DMS79 (cell line): ENCODE measurements around the gene FTCD.
A peak's percentile ranks its signal among the peaks of the same experiment; 100 is the strongest.
"Not testable (repeated sequence)": the region's sequence is repeated elsewhere in the genome, so short reads cannot be mapped to it uniquely, and the experiment has no call there.

Experiments
- DNase-seq: peaks from one replicate; lab custom pipeline; 2025; lab: John Stamatoyannopoulos, UW

FTCD gene

DNA sequence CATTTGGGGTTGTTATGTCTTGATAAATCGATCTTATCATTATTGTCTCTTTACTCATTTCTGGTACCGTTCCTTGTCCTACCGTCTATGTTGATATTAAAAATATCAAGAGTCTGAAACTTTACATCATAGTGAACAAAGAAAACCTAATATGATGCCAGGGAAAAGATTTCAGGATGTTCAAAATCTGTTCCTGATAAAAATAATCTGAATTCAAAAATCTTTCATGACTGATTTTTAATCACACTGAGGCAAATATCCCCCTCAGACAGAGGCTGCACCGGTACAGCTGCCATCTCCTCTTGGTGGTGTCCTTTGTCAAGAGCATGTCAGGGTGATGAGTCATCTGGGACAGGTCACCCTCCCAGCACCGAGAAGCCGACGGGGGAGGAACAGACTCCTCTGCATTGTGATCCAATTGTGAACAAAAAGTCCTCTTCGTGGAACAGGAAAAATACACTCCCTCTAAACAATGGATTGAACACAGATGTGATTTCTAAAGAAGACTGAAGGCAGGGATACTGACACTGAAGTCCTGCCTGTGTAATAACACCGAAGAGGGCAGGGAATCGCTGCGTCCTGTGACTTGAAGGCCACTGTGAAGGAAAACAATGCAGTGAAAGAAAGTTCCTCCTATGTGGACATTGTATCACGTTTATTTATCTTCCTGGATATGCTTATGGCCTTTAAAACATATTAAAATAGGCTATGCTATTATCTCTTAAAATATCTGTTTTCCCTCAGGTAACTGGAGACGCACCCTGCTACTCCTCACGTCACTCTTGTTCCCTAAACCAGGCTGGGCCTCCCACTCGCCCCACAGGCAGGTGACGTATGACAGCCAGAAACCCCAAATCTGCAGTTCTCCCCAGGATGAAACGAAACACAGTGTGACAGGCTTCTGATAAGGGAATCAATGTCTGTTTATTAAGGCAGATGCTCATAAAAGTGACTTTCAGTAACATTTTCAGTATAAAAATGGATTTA is 33.1 kb upstream of the FTCD start:
- DNase-seq, result no peak

DNA sequence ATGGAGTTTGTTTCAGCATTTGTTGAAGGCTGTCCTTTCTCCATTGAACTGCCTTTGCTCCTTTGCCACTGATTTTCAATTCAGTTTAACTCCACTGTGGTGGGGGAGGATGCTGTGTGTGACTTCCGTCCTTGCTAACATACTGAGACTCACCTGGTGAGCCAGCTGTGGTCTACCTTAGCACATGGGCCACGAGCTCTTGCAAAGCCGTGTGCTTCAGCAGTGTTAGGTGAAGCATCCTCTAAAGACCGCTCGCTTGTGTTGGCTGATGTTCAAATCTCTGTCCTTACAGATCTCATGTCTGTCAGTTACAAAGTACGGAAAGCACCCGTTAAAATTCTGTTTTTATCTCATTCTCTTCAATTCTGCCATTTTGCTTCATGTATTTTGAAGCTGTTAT is 32.4 kb upstream of the FTCD start:
- DNase-seq, result no peak

DNA sequence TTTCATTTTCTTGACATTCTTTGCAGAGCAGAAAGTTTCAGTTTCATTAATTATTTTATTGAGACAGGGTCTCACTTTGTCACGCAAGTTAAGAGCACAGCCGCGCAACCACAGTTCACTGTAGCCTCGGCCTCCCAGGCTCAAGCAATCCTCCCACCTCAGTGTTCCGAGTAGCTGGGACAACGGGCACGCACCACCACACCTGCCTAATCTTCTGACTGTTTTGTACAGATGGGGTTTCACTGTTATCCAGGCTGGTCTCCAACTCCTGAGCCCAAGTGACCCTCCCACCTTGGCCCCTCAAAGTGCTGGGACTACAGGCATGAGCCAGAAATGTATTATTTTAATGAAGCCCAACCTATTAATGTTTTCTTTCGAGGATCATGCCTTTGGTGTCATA is 31.9 kb upstream of the FTCD start:
- no peak for DNase-seq

DNA sequence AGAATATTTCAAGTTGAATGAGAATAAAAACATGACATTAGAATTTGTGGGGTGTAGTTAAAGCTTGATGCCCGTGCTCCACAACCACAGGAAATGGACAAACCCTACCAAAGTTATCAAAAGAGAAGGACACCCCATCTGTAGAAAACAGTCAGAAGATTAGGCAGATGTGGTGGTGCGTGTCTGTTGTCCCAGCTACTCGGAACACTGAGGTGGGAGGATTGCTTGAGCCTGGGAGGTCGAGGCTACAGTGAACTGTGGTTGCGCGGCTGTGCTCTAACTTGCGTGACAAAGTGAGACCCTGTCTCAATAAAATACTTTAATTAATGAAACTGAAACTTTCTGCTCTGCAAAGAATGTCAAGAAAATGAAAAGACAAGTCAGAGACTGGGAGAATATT is 30.3 kb upstream of the FTCD start:
- no peak for DNase-seq

DNA sequence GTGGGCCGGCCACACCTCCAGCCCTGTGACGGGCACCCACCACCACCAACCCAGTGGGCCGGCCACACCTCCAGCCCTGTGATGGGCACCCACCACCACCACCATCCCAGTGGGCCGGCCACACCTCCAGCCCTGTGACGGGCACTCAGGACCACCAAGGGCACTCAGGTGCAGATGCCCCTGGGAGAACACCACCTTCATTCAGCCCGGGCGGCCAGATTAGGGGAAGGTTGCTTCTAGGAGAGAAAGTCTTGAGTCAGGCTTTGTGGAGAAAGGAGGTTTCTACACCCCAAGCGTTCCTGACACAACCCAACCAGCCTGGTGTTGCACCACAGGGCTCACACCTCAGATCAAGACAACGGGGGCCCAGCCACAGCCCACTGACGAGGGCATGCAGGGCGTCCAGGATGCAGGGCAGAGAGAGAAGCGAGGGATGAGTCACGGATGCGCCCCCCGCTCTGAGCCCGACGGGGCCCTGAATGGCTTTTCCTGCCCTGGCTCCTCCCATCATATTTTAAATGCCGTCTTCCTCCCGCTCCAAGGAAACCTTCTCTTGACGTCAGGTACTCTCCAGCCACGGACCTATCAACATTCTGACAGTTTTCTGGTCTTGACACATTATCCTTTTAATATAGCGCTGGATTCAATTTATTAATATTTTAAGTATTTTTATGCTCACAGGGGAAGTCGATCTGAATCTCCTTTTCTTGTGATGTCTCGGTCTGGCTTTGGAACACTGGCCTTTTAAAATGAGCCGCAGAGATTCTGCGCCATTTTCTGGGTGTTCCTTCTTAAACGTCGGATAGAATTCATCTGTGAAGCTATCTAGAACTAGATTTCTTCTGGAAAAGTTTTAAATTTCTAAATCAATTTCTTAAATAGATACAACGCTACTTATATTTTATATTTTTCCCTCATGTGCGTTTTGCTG is 29.5 kb upstream of the FTCD start:
- DNase-seq, result peak; percentile 77

DNA sequence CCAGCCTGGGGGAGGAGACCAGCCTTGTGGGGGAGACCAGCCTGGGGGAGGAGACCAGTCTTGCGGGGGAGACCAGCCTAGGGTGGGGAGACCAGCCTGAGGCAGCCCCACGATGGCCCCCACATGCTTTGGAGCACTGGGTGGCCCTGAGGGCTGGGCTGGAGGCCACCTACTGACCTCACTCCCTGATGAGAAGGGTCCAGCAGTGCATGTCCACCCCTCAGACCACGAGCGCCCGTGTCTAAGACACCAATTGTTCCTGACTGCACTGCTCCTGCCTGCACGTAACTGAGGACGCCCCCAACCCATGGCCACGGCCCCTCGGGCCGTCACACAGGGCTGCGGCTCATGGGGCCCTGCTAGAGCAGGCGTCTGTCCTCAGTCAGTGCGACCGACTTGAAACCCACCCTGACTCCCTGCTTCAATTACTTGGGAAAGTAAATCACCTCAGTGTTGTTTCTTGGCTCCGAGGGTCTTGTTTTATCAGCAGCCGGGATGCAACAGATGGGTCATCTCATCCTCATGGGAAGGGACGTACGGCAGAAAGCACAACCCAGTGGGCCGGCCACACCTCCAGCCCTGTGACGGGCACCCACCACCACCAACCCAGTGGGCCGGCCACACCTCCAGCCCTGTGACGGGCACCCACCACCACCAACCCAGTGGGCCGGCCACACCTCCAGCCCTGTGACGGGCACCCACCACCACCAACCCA is 28.7 kb upstream of the FTCD start, which contains the start of gene SPATC1L:
Gene SPATC1L (minus strand): TSS at position 550 of the 715 bp plus-strand sequence. CDS start 1,643 bp downstream, outside the sequence.
- DNase-seq, result peak; percentile 17

DNA sequence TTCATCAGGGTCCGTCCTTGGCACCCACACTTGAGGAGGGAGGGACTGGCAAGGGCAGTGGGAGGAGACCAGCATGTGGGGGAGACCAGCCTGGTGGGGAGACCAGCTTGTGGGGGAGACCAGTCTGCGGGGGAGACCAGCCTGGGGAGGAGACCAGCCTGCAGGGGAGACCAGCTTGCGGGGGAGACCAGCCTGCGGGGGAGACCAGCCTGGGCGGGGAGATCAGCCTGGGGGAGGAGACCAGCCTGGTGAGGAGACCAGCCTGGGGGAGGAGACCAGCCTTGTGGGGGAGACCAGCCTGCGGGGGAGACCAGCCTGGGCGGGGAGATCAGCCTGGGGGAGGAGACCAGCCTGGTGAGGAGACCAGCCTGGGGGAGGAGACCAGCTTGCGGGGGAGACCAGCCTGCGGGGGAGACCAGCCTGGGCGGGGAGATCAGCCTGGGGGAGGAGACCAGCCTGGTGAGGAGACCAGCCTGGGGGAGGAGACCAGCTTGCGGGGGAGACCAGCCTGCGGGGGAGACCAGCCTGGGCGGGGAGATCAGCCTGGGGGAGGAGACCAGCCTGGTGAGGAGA is 28.0 kb upstream of the FTCD start:
- not testable (repeated sequence) for DNase-seq

DNA sequence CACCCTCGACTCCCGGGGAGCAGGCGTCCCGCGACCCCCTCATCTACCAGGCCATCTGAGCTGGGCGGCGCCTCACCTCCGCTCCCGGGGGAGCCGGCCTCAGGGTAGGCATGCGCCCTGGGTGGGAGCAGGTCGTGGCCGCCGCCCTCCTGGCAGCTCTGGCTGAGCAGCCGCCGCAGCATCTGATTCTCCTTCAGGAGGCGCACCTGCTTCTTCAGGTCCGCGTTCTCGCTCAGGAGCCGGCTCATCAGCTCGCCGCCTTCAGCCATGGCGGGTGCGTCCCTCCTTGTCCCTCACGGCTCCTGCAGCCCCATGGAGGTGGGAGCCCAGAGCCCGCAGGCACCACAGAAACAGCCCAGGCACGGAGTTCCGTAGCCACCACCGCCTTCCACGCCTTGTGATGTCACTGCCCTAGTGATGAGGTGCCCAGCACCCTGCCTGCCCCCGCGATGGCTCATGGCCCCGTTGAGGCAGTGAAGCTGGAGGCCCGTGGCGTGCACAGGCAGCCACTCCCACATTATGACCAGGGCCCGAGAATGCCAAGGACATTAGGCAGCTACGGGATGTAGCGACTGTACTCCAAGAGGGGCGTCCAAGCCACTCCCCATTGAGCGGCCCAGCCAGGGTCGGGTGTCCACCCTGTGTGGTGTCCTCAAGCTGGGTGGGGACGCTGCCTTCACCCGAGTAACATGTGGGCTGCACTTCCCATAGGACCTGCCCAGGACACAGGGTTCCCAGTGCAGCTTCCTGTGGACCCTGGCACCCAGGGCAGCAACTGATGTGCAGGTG is 27.4 kb upstream of the FTCD start:
- no peak for DNase-seq

DNA sequence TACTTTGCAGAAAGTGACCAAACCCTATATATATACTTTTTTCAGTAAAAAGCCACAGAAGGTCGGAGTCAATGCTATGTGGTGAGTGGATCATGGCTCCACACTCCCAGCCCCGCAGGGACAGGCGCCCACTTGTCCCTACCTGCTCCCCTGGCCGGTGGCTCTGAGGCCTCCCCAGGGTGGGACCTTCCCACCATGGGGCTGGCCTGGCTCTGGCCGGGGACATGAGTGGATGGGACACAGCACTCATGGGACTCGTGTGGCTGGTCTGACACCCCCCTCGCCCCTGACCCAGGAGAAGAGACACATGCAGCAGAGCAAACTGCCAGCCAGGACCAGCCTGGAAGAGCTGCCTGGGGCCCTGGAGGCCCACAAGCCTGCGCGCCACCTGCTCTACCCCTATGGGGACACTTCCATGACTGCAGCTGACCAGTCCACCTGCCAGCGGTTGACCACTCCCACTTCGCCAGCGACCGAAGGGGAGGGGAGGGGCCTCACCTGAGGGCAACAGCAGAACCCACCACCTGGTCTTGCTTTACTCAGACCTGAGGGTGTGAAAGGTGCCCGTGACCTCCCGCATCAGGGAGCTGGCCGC is 26.7 kb upstream of the FTCD start:
- DNase-seq, result no peak

DNA sequence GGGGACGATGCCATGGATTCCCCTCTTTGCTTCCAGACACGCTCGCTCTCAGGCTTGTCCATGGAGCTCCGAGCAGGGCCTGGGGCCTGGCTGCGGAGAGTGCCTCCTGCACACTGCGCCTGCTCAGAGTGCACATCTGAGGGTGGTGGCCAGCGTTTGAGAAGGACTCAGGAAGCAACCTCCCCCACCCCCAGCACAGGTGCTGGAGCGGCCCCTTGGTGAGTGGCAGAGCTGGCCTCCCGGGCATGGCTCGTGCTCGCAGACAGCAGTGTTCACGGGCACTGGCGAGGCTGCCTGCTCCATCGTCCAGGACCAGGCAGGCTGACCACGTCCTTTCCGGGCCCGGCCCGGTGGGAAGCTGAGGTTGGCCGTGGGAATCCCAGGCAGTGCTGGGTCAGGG is 26.1 kb upstream of the FTCD start:
- no peak for DNase-seq

DNA sequence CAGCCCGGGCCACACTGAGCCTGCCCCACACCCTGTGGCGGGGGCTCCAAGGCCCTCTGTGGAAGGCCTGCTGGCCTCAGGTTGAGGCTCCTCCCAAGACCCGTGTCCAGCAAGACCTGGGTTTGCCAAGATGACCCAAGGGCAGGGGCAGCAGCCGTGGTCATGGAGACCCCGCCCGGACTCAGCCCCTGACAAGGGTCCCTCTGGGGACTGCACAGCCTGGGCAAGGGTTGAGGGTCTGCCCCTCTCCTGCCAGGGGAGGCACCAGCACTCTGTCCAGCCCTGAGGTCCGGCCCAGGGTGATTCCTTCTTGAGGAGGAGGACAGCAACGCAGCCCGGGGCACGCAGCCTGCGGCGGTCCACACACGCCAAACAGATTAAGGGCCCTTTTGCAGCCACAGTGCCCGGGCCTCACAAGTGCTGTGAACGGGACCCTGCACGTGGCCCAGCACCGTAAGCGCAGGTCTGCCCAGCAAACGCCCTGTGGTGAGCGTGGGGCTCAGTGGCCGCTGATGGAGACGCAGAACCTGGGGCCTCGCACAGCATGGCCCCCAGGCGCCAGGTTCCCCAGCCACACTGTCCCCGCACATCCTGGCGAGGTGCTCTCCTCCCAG is 25.5 kb upstream of the FTCD start:
- DNase-seq, result no peak

DNA sequence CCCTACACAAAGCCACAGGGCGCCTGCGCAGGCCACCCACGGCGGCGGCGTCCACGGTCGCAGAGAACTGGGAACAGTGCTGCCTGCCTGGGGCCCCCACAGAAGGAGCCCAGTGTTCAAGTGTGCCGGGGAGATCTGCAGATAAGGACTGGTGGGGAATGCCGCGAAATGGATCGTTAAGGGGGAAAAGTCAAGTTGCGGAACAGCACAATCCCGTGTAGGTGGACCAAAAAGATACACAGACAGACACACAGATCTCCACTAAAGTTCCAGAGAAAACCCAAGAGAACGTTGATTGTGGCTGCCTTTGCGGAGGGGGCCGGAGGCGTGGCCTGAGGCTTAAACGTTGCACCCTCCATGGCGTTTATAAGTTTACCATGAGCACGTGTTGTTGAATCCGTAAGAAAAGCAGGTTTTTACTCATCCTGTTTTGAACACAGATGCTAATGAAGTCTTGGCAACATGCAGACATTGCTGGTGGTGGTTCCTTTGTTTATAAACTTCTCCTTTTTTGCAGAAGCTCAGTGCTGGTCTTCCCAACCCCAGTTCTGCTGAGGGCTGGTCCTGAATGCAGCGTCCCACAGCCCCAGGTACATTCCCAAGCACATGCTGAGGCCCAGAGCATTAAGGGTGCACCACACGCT is 24.8 kb upstream of the FTCD start:
- DNase-seq, result no peak

DNA sequence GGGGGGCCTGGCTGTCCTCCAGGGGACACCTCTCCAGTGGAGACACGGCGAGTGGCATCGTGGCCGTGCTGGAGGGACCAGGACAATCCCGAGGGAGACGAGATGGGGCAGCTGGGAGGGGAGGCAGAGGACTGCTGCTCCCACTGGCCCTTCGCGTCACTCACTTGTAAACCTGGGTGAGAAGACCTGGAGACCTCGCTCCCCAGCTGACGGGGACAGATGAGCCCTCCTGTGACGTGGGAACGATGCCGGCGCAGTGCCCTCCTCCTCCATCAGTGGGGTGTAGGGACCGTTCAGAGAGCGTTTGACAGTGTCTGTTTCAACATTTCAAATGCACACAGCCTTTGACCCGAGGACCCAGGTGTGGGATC is 24.3 kb upstream of the FTCD start:
- no peak for DNase-seq

DNA sequence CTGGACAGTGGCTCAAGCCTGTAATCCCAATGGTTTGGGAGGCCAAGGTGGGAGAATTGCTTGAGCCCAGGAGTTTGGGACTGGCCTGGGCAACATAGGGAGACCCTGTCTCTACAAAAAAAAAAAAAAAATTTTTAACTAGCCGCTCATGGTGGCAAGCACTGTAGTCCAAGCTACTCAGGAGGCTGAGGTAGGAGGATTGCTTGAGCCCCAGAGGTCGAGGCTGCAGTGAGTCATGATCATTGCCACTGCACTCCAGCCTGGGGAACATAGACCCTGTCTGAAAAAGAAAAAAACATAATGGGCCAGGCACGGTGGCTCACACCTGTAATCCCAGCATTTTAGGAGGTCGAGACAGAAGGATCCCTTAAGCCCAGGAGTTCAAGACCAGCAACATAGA is 23.6 kb upstream of the FTCD start:
- DNase-seq, result no peak

DNA sequence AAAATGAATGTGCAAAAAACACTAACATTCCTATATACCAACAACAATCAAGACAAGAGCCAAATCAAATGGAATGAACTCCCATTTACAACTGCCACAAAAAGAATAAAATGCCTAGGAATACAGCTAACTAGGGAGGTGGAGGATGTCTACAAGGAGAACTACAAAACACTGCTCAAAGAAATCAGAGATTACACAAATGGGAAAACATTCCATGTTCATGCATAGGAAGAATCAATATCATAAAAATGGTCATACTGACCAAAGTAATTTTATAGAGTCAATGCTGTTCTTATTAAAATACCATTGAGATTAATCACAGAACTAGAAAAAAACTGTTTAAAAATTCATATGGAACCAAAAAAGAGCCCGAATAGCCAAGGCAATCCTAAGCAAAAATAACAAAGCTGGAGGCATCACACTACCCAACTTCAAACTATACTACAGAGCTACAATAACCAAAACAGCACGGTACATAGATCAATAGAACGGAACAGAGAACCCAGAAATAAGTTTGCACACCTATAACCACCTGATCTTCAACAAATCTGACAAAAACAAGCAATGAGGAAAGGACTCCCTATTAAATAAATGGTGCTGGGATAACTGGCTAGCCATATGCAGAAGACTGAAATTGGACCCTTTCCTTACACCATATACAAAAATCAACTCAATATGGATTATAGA is 21.2 kb upstream of the FTCD start:
- not testable (repeated sequence) for DNase-seq

DNA sequence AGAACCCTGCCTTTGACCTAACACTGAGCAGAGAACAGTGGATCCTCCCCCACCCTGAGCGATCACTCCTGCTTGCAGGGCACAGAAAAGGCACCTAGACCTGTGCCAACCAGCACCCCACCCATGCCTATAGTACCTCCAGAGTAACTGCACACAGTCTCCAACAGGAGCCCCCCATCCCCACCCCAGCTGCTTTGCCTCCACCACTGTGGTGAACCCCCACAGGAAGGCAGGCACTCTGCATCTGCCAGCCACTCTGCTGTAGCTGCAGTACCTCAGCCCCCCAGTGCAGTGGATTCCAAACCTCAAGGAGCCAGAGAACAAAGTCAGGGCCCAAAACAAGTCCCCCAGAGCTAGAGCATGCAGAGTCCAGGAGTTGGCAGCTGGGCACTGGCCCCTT is 18.2 kb upstream of the FTCD start:
- no peak for DNase-seq

DNA sequence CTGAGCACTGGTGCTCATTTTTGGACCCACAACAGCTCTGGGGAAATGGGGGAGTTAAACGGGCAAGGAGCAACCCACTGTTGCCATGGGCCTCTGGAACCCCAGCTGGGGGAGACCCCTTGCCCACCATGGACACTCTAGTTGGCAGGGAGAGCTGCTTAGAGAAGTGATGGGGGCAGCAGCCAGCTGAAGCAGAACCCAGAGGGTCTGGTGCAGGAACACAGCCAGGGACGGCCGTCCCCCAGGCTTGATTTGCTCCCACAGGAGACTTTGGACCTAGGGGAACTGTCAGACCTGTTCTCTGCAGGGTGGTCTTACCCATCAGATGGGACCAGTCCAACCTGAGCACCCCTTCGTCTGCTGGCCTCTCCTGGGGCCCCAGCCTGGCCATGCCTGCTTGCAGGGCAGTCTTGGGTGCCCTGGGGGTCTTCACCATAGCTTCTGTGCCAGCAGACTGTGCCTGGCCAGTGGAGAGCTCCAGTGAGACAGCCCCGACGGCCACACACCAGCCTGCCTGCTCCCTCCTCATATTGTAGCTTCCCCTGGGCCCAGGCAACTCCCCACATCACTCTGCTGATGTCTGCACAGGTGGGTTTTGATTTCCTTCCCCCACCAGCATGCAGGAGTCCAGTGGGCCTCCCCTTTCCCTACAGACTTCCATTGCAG is 17.6 kb upstream of the FTCD start:
- no peak for DNase-seq
